ENCODE data around the gene CHKB. TPM values are rescaled to one million over a fixed set of nuclear protein-coding genes. Genes with fewer than 3 reads are reported as not detected.
"Not testable (repeated sequence)": the region's sequence is repeated elsewhere in the genome, so short reads cannot be mapped to it uniquely, and the experiment has no call there.

CHKB gene
- total RNA-seq, 5 donors from 2014 or later (not counting 1 experiment from before 2014, with no cell fraction given): 151 to 209 (median 203) TPM

- peak overlapping the region; percentile 70 to 84 for H3K27ac Mint-ChIP-seq
- H3K27ac ChIP-seq (ENCODE audit: low read length): peak overlapping the region; percentile 71
- no peaks in the 10 kb centered on the region for H3K27me3 Mint-ChIP-seq
- peaks cover 40 to 60% (median 58%) of the 10 kb centered on the region in 3 donors for H3K4me1 Mint-ChIP-seq
- H3K4me3 ChIP-seq (ENCODE audit: control insufficient read depth in 1 of 2, extremely low read depth in 1 of 2, low read length in 1 of 2): peak overlapping the region; percentile 33 to 41
- H3K9me3 Mint-ChIP-seq: no peaks in the 10 kb centered on the region
- CTCF ChIA-PET: interaction anchor here in 1 of 2 donors (0.6 to 2.0 kb wide), 3 partner anchors 18 to 77 kb away, joined by 3 to 15 read pairs (median 6); partner anchors contain the start of gene SCO2
- ATAC-seq (replicated peaks in 1 of 4): peak; percentile 52 to 60 (median 54)
- H3K36me3 Mint-ChIP-seq: no peaks in the 10 kb centered on the region
- 5% methylated on average over 47 of the region's 52 CpGs for WGBS (ENCODE audit: insufficient coverage)
- POLR2A ChIA-PET: no interaction called here
- no peaks in the 10 kb centered on the region for H3K9me3 ChIP-seq
- H3K4me3 Mint-ChIP-seq: peak overlapping the region; percentile 56 to 64 (median 59)
- DNase-seq: peak; percentile 53 to 90 (median 77)
- no peaks in the 10 kb centered on the region for H3K36me3 ChIP-seq (ENCODE audit: control insufficient read depth in 2 of 2, extremely low read depth in 1 of 2, insufficient read depth in 1 of 2, low read length in 1 of 2)
- peaks cover 8 to 53% of the 10 kb centered on the region in 2 experiments for H3K4me1 ChIP-seq (ENCODE audit: control insufficient read depth in 1 of 2, extremely low read depth in 1 of 2, insufficient read depth in 2 of 2, low read length in 2 of 2)
- no peaks in the 10 kb centered on the region for H3K27me3 ChIP-seq (replicated peaks in 1 of 2; ENCODE audit: control insufficient read depth in 2 of 2, extremely low read depth in 1 of 2, insufficient read depth in 2 of 2, low read length in 1 of 2)
Observed at GRCh38 chr22:50544078-50544745, 38.4 kb downstream of the CHKB start.

DNA sequence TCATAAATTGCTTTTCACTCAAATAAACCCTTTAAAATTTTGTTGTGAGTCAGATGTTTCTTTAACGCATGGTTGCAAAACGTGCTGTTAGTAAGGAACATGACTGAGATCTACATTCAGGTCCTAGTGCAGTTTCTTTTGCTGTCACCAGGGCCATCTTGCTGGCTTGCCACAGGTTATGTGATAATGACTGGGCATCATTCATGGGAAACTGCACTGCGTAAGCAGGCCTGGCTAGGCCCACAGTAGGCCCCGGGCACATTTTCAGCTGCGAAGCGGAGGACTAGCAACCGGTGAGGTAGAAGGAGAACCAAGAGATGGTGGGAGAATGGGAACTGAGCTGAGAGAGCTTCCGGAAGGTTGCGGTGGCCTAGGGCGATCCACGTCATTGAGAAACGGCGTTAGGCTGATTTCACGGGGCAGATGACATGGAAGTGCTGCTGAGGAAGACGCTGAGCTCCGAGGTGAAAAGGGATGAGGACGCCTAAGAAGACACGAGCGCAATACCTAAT is 40.2 kb downstream of the CHKB start:
- peak overlapping the region in 1 of 3 donors; percentile 29 for H3K4me3 Mint-ChIP-seq
- no peaks in the 10 kb centered on the region for H3K27me3 Mint-ChIP-seq
- Histone ChIP-seq H3K27me3 (replicated peaks in 1 of 2; ENCODE audit: control insufficient read depth in 2 of 2, extremely low read depth in 1 of 2, insufficient read depth in 2 of 2, low read length in 1 of 2) (no peaks in the 10 kb centered on the region), H3K4me1 (ENCODE audit: control insufficient read depth in 1 of 2, extremely low read depth in 1 of 2, insufficient read depth in 2 of 2, low read length in 2 of 2) (peaks cover 5 to 52% of the 10 kb centered on the region in 2 experiments), H3K4me3 (ENCODE audit: control insufficient read depth in 1 of 2, extremely low read depth in 1 of 2, low read length in 1 of 2) (no peak overlapping the region), H3K27ac (ENCODE audit: low read length) (no peak overlapping the region), H3K9me3 (no peaks in the 10 kb centered on the region), H3K36me3 (ENCODE audit: control insufficient read depth in 2 of 2, extremely low read depth in 1 of 2, insufficient read depth in 1 of 2, low read length in 1 of 2) (no peaks in the 10 kb centered on the region)
- peaks cover 52 to 67% (median 66%) of the 10 kb centered on the region in 3 donors for H3K4me1 Mint-ChIP-seq
- ATAC-seq (replicated peaks in 1 of 4) (no peak), DNase-seq (peak in 1 of 35 experiments; percentile 44)
- H3K36me3 Mint-ChIP-seq: no peaks in the 10 kb centered on the region
- 93% methylated on average over 12 of the region's 19 CpGs for WGBS (ENCODE audit: insufficient coverage)
- H3K27ac Mint-ChIP-seq: peak overlapping the region; percentile 94 to 99
- H3K9me3 Mint-ChIP-seq: no peaks in the 10 kb centered on the region
- ChIA-PET CTCF (no interaction called here), POLR2A (no interaction called here)

DNA sequence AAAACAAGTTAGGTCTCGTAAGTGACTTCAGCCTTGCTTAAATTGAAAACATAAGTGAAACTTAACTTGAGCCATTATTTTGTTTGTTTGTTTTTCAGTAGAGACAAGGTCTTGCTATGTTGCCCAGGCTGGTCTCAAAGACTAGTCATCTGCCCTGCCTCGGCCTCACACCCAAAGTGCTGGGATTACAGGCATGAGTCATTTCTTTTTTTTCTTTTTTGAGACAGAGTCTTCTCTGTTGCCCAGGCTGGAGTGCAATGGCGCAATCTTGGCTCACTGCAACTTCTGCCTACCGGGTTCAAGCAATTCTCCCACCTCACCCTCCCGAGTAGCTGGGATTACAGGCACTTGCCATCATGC is 41.0 kb downstream of the CHKB start:
- POLR2A ChIA-PET; H3K36me3 ChIP-seq (ENCODE audit: control insufficient read depth in 2 of 2, extremely low read depth in 1 of 2, insufficient read depth in 1 of 2, low read length in 1 of 2); H3K9me3 ChIP-seq; H3K9me3 Mint-ChIP-seq; ATAC-seq (replicated peaks in 1 of 4); H3K4me3 ChIP-seq (ENCODE audit: control insufficient read depth in 1 of 2, extremely low read depth in 1 of 2, low read length in 1 of 2); H3K27ac ChIP-seq (ENCODE audit: low read length); H3K4me3 Mint-ChIP-seq; DNase-seq; H3K27me3 ChIP-seq (replicated peaks in 1 of 2; ENCODE audit: control insufficient read depth in 2 of 2, extremely low read depth in 1 of 2, insufficient read depth in 2 of 2, low read length in 1 of 2); H3K36me3 Mint-ChIP-seq; H3K27me3 Mint-ChIP-seq: not testable (repeated sequence)
- CTCF ChIA-PET: interaction anchor here in 1 of 2 donors (4.4 kb wide), 1 partner anchor 16 kb away, joined by 70 read pairs; the partner anchor contains the start of gene SCO2
- 55% methylated on average over 3 of the region's 5 CpGs for WGBS (ENCODE audit: insufficient coverage)
- H3K4me1 Mint-ChIP-seq: peaks cover 52 to 69% (median 65%) of the 10 kb centered on the region in 3 donors
- H3K27ac Mint-ChIP-seq: peak overlapping the region; percentile 94 to 99
- peaks cover 5 to 51% of the 10 kb centered on the region in 2 experiments for H3K4me1 ChIP-seq (ENCODE audit: control insufficient read depth in 1 of 2, extremely low read depth in 1 of 2, insufficient read depth in 2 of 2, low read length in 2 of 2)

DNA sequence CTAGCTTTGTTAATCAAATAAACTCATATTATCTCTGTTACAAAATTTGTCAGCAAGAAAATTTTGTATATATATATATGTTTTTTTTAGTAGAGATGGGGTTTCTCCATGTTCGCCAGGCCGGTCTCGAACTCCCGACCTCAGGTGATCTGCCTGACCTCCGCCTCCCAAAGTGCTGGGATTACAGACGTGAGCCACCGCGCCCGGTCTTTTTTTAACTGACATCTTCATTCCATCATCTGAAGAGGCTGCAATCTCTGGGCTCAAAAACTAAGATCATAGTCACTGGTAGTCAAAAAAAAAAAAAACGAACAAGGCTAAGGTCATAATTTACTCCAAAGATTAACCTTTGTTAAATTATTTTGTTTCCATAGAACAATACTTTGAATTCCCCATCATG is 42.3 kb downstream of the CHKB start:
- Mint-ChIP-seq H3K4me3 (peak overlapping the region in 1 of 3 donors; percentile 17), H3K9me3 (no peaks in the 10 kb centered on the region), H3K4me1 (peaks cover 43 to 63% (median 56%) of the 10 kb centered on the region in 3 donors), H3K27ac (peak overlapping the region; percentile 94 to 99), H3K27me3 (no peaks in the 10 kb centered on the region), H3K36me3 (no peaks in the 10 kb centered on the region)
- Histone ChIP-seq H3K4me3 (ENCODE audit: control insufficient read depth in 1 of 2, extremely low read depth in 1 of 2, low read length in 1 of 2) (no peak overlapping the region), H3K9me3 (no peaks in the 10 kb centered on the region), H3K27ac (ENCODE audit: low read length) (peak overlapping the region; percentile 98), H3K4me1 (ENCODE audit: control insufficient read depth in 1 of 2, extremely low read depth in 1 of 2, insufficient read depth in 2 of 2, low read length in 2 of 2) (peaks cover 5 to 40% of the 10 kb centered on the region in 2 experiments), H3K36me3 (ENCODE audit: control insufficient read depth in 2 of 2, extremely low read depth in 1 of 2, insufficient read depth in 1 of 2, low read length in 1 of 2) (no peaks in the 10 kb centered on the region), H3K27me3 (replicated peaks in 1 of 2; ENCODE audit: control insufficient read depth in 2 of 2, extremely low read depth in 1 of 2, insufficient read depth in 2 of 2, low read length in 1 of 2) (no peaks in the 10 kb centered on the region)
- POLR2A ChIA-PET: interaction anchor here (0.6 to 2.6 kb wide), 8 partner anchors 8 to 578 kb away, joined by 3 to 21 read pairs (median 8); partner anchors contain the start of genes LMF2 (in 1 of the 2), NCAPH2 (in 1 of the 2) and SCO2 (in 1 of the 2)
- no peak for DNase-seq
- CTCF ChIA-PET: interaction anchor here (0.7 to 4.4 kb wide), 3 partner anchors 8 to 15 kb away, joined by 5 to 70 read pairs (median 6); partner anchors contain the start of gene SCO2 (in 1 of the 2)
- WGBS (ENCODE audit: insufficient coverage): no CpG with 5 or more reads among the region's 10 CpGs
- ATAC-seq (replicated peaks in 1 of 4): no peak

DNA sequence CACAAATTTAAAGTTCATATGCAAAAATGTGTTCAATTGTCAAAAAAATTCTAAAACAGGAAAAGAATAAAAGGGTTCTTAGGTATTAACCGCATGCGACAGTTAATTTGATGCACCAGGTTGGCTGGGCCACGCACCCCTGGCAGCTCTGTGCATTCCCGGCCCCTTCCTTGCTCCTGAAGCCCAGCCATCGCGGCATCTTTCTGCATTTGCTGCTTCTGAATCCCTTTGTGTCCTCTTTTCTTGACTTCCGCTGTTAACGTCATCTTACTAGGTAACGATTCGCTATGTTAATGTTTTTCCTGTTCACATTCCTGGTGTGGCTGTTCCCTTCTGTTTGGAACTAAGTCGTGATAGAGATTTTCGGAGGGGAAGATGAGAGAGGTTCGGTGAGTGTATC is 44.9 kb downstream of the CHKB start:
- Histone ChIP-seq H3K36me3 (ENCODE audit: control insufficient read depth in 2 of 2, extremely low read depth in 1 of 2, insufficient read depth in 1 of 2, low read length in 1 of 2) (no peaks in the 10 kb centered on the region), H3K9me3 (no peaks in the 10 kb centered on the region), H3K4me1 (ENCODE audit: control insufficient read depth in 1 of 2, extremely low read depth in 1 of 2, insufficient read depth in 2 of 2, low read length in 2 of 2) (peaks cover 6 to 23% of the 10 kb centered on the region in 2 experiments), H3K4me3 (ENCODE audit: control insufficient read depth in 1 of 2, extremely low read depth in 1 of 2, low read length in 1 of 2) (no peak overlapping the region), H3K27ac (ENCODE audit: low read length) (peak overlapping the region; percentile 98), H3K27me3 (replicated peaks in 1 of 2; ENCODE audit: control insufficient read depth in 2 of 2, extremely low read depth in 1 of 2, insufficient read depth in 2 of 2, low read length in 1 of 2) (no peaks in the 10 kb centered on the region)
- DNase-seq: no peak
- WGBS (ENCODE audit: insufficient coverage): 97% methylated on average over 12 of the region's 13 CpGs
- no peak for ATAC-seq (replicated peaks in 1 of 4)
- POLR2A ChIA-PET: no interaction called here
- CTCF ChIA-PET: interaction anchor here in 1 of 2 donors (4.4 kb wide), 1 partner anchor 12 kb away, joined by 70 read pairs; the partner anchor contains the start of gene SCO2
- H3K9me3 Mint-ChIP-seq: no peaks in the 10 kb centered on the region
- no peaks in the 10 kb centered on the region for H3K27me3 Mint-ChIP-seq
- peak overlapping the region; percentile 9 to 50 (median 25) for H3K4me3 Mint-ChIP-seq
- H3K27ac Mint-ChIP-seq: peak overlapping the region; percentile 82 to 99
- H3K36me3 Mint-ChIP-seq: no peaks in the 10 kb centered on the region
- peaks cover 47 to 69% (median 64%) of the 10 kb centered on the region in 3 donors for H3K4me1 Mint-ChIP-seq

GRCh38 chr22:50536226-50536625 is 46.4 kb downstream of the CHKB start:
- Mint-ChIP-seq H3K27me3 (no peaks in the 10 kb centered on the region), H3K27ac (peak overlapping the region in 1 of 2 donors; percentile 99), H3K36me3 (no peaks in the 10 kb centered on the region), H3K9me3 (no peaks in the 10 kb centered on the region), H3K4me1 (peaks cover 48 to 60% (median 53%) of the 10 kb centered on the region in 3 donors), H3K4me3 (no peak overlapping the region)
- Histone ChIP-seq H3K36me3 (ENCODE audit: control insufficient read depth in 2 of 2, extremely low read depth in 1 of 2, insufficient read depth in 1 of 2, low read length in 1 of 2) (no peaks in the 10 kb centered on the region), H3K27me3 (replicated peaks in 1 of 2; ENCODE audit: control insufficient read depth in 2 of 2, extremely low read depth in 1 of 2, insufficient read depth in 2 of 2, low read length in 1 of 2) (no peaks in the 10 kb centered on the region), H3K9me3 (no peaks in the 10 kb centered on the region), H3K27ac (ENCODE audit: low read length) (no peak overlapping the region), H3K4me1 (ENCODE audit: control insufficient read depth in 1 of 2, extremely low read depth in 1 of 2, insufficient read depth in 2 of 2, low read length in 2 of 2) (peaks cover 12 to 36% of the 10 kb centered on the region in 2 experiments), H3K4me3 (ENCODE audit: control insufficient read depth in 1 of 2, extremely low read depth in 1 of 2, low read length in 1 of 2) (no peak overlapping the region)
- DNase-seq: no peak
- POLR2A ChIA-PET: no interaction called here
- WGBS (ENCODE audit: insufficient coverage): 64% methylated on average over 1 of the region's 3 CpGs
- no peak for ATAC-seq (replicated peaks in 1 of 4)
- CTCF ChIA-PET: interaction anchor here (0.6 to 1.6 kb wide), 3 partner anchors 11 to 84 kb away, joined by 3 to 6 read pairs (median 5); partner anchors contain the start of gene SCO2 (in 2 of the 2)

Data from T-cell (primary cell).